HepG2 (cell line): Measurements from ENCODE around the gene PCDHAC1. TPM values are rescaled to one million over a fixed set of nuclear protein-coding genes. Genes with fewer than 3 reads are reported as not detected.

ENCODE experiments used
- ATAC-seq: fragments of 200-7000 bp; cut with Tn5 transposase; 3 replicates; pipeline ENCODE4 v1.9.1; 2020; ENCODE audit warnings: mild to moderate bottlenecking, moderate library complexity
- Bru-seq: library from RNA; stranded (reverse); fragments of 400-500 nt; gene quantifications from one replicate; lab custom pipeline; 2021; lab: Mats Ljungman, UMichigan
- BruChase-seq, 2 experiments: library from RNA; stranded (reverse); fragments of 400-500 nt; gene quantifications; one replicate each; lab custom pipeline; 2021; lab: Mats Ljungman, UMichigan
- BruUV-seq: library from RNA; stranded (reverse); fragments of 400-500 nt; replicated peaks from 2 replicates; lab custom pipeline; 2021; lab: Mats Ljungman, UMichigan
- CTCF ChIA-PET: fragments of 300-600 bp; formaldehyde crosslinking; extraction: SDS; loops from one replicate; lab custom pipeline; 2021; ENCODE audit warnings: low total read pairs, inconsistent platforms, low intra/inter-chr PET ratio; lab: Yijun Ruan, JAX
- POLR2A ChIA-PET: fragments of 350-600 bp; sonication (Branson Sonifier 250); formaldehyde crosslinking; loops from one replicate; lab custom pipeline; 2020; ENCODE audit warnings: antibody characterized with exemption, inconsistent platforms; lab: Yijun Ruan, JAX
- DNase-seq: peaks from one replicate; pipeline ENCODE4 v3.0.0-alpha.2; 2015; ENCODE audit warnings: low spot score
- FAIRE-seq: peaks from 3 replicates; lab custom pipeline; 2011; peaks lifted over from hg19 to GRCh38; lab: Jason Lieb, UNC
- H2AFZ ChIP-seq: one replicate; pipeline ENCODE4 v1.6.1; 2011; ENCODE audit warnings: low read length, inconsistent platforms
- H3K27ac ChIP-seq: fragments of 300-600 bp; 3 replicates; pipeline ENCODE4 v1.8.0; 2011; ENCODE audit warnings: mixed run types, mild to moderate bottlenecking, mixed read lengths, low read length, inconsistent platforms; ENCODE audit not compliant: insufficient read depth; ENCODE audit errors: extremely low read length
- H3K27me3 ChIP-seq, 2 experiments: fragments of 200-600 bp in 1 of 2; 2 replicates in 1 of 2; 3 replicates in 1 of 2; pipeline versions ENCODE4 v1.6.0 to v1.8.0; 2011; ENCODE audit warnings: low read length in 2 of 2, mild to moderate bottlenecking in 2 of 2, moderate library complexity in 2 of 2, inconsistent platforms in 1 of 2; ENCODE audit not compliant: insufficient read depth in 2 of 2, control insufficient read depth in 1 of 2
- H3K36me3 ChIP-seq, 2 experiments: fragments of 200-600 bp in 1 of 2; replicated peaks in 1 of 2; 2 replicates in 1 of 2; 3 replicates in 1 of 2; pipeline versions ENCODE4 v1.5.1 to v1.8.0; 2011; ENCODE audit warnings: low read length in 2 of 2, inconsistent platforms in 1 of 2; ENCODE audit not compliant: insufficient read depth in 2 of 2, control insufficient read depth in 1 of 2
- H3K4me1 ChIP-seq: 2 replicates; pipeline ENCODE4 v1.5.1; 2012; ENCODE audit warnings: low read length, inconsistent platforms; ENCODE audit not compliant: insufficient read depth
- H3K4me2 ChIP-seq: 2 replicates; pipeline ENCODE4 v1.6.0; 2011; ENCODE audit warnings: low read depth, low read length, inconsistent platforms
- H3K4me3 ChIP-seq, 3 experiments: fragments of 200-600 bp in 1 of 3; sonication (generic), shearing (Covaris generic) in 1 of 3; replicated peaks in 1 of 3; 2 replicates each; pipeline ENCODE4 v1.5.1; 2011 to 2016; ENCODE audit warnings: low read length in 3 of 3, inconsistent platforms in 2 of 3, low read depth in 2 of 3, mild to moderate bottlenecking in 2 of 3, control low read depth in 1 of 3, mixed read lengths in 1 of 3; ENCODE audit not compliant: insufficient read depth in 1 of 3
- H3K79me2 ChIP-seq: one replicate; pipeline ENCODE4 v1.6.1; 2011; ENCODE audit warnings: low read length, inconsistent platforms; ENCODE audit not compliant: insufficient read depth
- H3K9ac ChIP-seq: 2 replicates; pipeline ENCODE4 v1.6.0; 2011; ENCODE audit warnings: mild to moderate bottlenecking, low read depth, low read length, inconsistent platforms; ENCODE audit not compliant: insufficient read depth
- H3K9me3 ChIP-seq: 2 replicates; pipeline ENCODE4 v1.5.1; 2012; ENCODE audit warnings: mild to moderate bottlenecking, low read length
- H4K20me1 ChIP-seq: 2 replicates; pipeline ENCODE4 v1.6.0; 2011; ENCODE audit warnings: inconsistent platforms, mild to moderate bottlenecking, low read length, moderate library complexity; ENCODE audit not compliant: insufficient read depth
- BHLHE40 ChIP-seq: IDR thresholded peaks from 2 replicates; pipeline ENCODE4 v1.6.1; 2011; ENCODE audit warnings: low read length, improper control_type of control experiment
- CENPBD1 ChIP-seq: sonication (generic); formaldehyde crosslinking; IDR thresholded peaks from 2 replicates; pipeline ENCODE4 v1.8.0; 2022; ENCODE audit warnings: missing genetic modification reagents, low read depth, mild to moderate bottlenecking, borderline replicate concordance
- CHD2 ChIP-seq: IDR thresholded peaks from 2 replicates; pipeline ENCODE4 v1.6.1; 2011; ENCODE audit warnings: low read depth, low read length, improper control_type of control experiment
- DNMT1 ChIP-seq: sonication (generic); formaldehyde crosslinking; IDR thresholded peaks from 2 replicates; pipeline ENCODE4 v1.5.1; 2020; ENCODE audit warnings: mild to moderate bottlenecking, missing genetic modification reagents
- HHEX ChIP-seq: IDR thresholded peaks from 2 replicates; pipeline ENCODE4 v1.6.1; 2016; ENCODE audit warnings: control low read depth
- KDM4B ChIP-seq: sonication (generic); formaldehyde crosslinking; IDR thresholded peaks from 2 replicates; pipeline ENCODE4 v1.4.0; 2020; ENCODE audit warnings: missing genetic modification reagents
- LRRFIP1 ChIP-seq: sonication (generic); formaldehyde crosslinking; conservative IDR thresholded peaks from 2 replicates; pipeline ENCODE4 v1.4.0; 2020; ENCODE audit warnings: missing genetic modification reagents
- MED1 ChIP-seq: sonication (generic); formaldehyde crosslinking; IDR thresholded peaks from 2 replicates; pipeline ENCODE4 v1.4.0; 2020; ENCODE audit warnings: missing genetic modification reagents
- POLR2AphosphoS5 ChIP-seq: IDR thresholded peaks from 2 replicates; pipeline ENCODE4 v1.6.1; 2012; ENCODE audit warnings: low read depth, low read length
- RORA ChIP-seq: sonication (generic); formaldehyde crosslinking; IDR thresholded peaks from 2 replicates; pipeline ENCODE4 v1.5.0; 2020; ENCODE audit warnings: mild to moderate bottlenecking, missing genetic modification reagents, moderate library complexity
- SAP130 ChIP-seq: IDR thresholded peaks from 2 replicates; pipeline ENCODE4 v1.6.1; 2016; ENCODE audit warnings: low read depth
- SMAD9 ChIP-seq: sonication (generic); formaldehyde crosslinking; IDR thresholded peaks from 2 replicates; pipeline ENCODE4 v1.5.1; 2020; ENCODE audit warnings: mild to moderate bottlenecking, missing genetic modification reagents
- SOX6 ChIP-seq, 2 experiments: fragments of 450-650 bp in 1 of 2; sonication (generic) in 1 of 2; formaldehyde crosslinking in 1 of 2; IDR thresholded peaks; 2 replicates each; pipeline versions ENCODE4 v1.4.0 to v1.6.1; 2017 to 2020; ENCODE audit warnings: antibody characterized with exemption in 1 of 2, mild to moderate bottlenecking in 1 of 2, missing genetic modification reagents in 1 of 2
- SP140L ChIP-seq: sonication (generic); formaldehyde crosslinking; IDR thresholded peaks from 2 replicates; pipeline ENCODE4 v1.4.0; 2020; ENCODE audit warnings: missing genetic modification reagents, borderline replicate concordance
- ZFP36L2 ChIP-seq: sonication (generic); formaldehyde crosslinking; IDR thresholded peaks from 2 replicates; pipeline ENCODE4 v1.4.0; 2020; ENCODE audit warnings: missing genetic modification reagents
- ZIK1 ChIP-seq: sonication (generic); formaldehyde crosslinking; IDR thresholded peaks from 2 replicates; pipeline ENCODE4 v1.5.0; 2020; ENCODE audit warnings: mild to moderate bottlenecking, low read depth, missing genetic modification reagents, borderline replicate concordance
- ZNF329 ChIP-seq: sonication (generic); formaldehyde crosslinking; IDR thresholded peaks from 2 replicates; pipeline ENCODE4 v1.9.0; 2021; ENCODE audit warnings: low read depth, mild to moderate bottlenecking, missing genetic modification reagents
- ZNF724P ChIP-seq: sonication (generic); formaldehyde crosslinking; IDR thresholded peaks from 2 replicates; pipeline ENCODE4 v1.8.0; 2022; ENCODE audit warnings: missing genetic modification reagents, borderline replicate concordance
- ZSCAN25 ChIP-seq: sonication (generic); formaldehyde crosslinking; IDR thresholded peaks from 2 replicates; pipeline ENCODE4 v1.8.0; 2022; ENCODE audit warnings: mild to moderate bottlenecking, missing genetic modification reagents
- WGBS: methylation state at CpG from one replicate; pipeline ENCODE4 v1.1.6; 2017; ENCODE audit warnings: low lambda C conversion rate; 5-methylcytosine and 5-hydroxymethylcytosine counted together
- in situ Hi-C: cut with HindIII; loops from 2 replicates; pipeline ENCODE4 v1.10.0; 2017; ENCODE audit warnings: low pct_unique_long_range_greater_than_20kb; ENCODE audit not compliant: extremely low pct_ligation_motif_present
- intact Hi-C: fragments of 100-400 bp; cut with micrococcal nuclease; formaldehyde crosslinking; loops from one replicate; pipeline ENCODE4 v1.10.0; 2022; ENCODE audit not compliant: unreplicated experiment
- long read RNA-seq, 2 experiments: library from RNA in 1 of 2; library from polyadenylated mRNA in 1 of 2; stranded (forward) in 1 of 2; unstranded in 1 of 2; transcript quantifications; one replicate each; pipeline ENCODE4 v2.0.0, GENCODE V29; 2019 to 2022
- polyA minus RNA-seq, 3 experiments: library from RNA; depleted of rRNA, polyadenylated mRNA; stranded (reverse); fragments of >200 nt; gene quantifications; 2 replicates each; pipeline ENCODE4 v1.2.3, GENCODE V29; 2011; ENCODE audit warnings: low replicate concordance in 1 of 3
- polyA plus RNA-seq, 8 experiments: library from polyadenylated mRNA; depleted of rRNA in 3 of 8; stranded (reverse) in 7 of 8; unstranded in 1 of 8; fragments of >200 nt; fragmentation: Illumina TruSeq in 4 of 8; extraction: Trizol in 4 of 8; gene quantifications; 2 replicates each; pipeline versions ENCODE4 v1.2.1 to v1.2.3, GENCODE V29; 2011 to 2016; ENCODE audit warnings: low read depth in 4 of 8, missing spikeins in 1 of 8, mixed read lengths in 1 of 8; ENCODE audit not compliant: insufficient read depth in 1 of 8
- total RNA-seq, 5 experiments: library from RNA; depleted of rRNA; stranded (reverse); fragments of >200 nt; fragmentation: Illumina TruSeq; extraction: Trizol; gene quantifications; 2 replicates each; pipeline ENCODE4 v1.2.3, GENCODE V29; 2016; ENCODE audit warnings: low read depth in 1 of 5

PCDHAC1 gene
- total RNA-seq (2016; rRNA removed; fragmentation: Illumina TruSeq; extraction: Trizol) (0.04 TPM in 1 of 2 replicates, not detected in the other), polyA plus RNA-seq (2011; rRNA removed) (0.03 TPM in 1 of 2 replicates, not detected in the other), polyA minus RNA-seq (2011; rRNA and poly(A)+ RNA removed; ENCODE audit: low replicate concordance) (0.32 TPM in 1 of 2 replicates, not detected in the other), Bru-seq, nascent RNA (not detected), BruChase-seq, experiment 1, labeled RNA remaining after a 6-hour chase (percentile 14 among the genes with signal in this experiment), BruChase-seq, experiment 2, labeled RNA remaining after a 2-hour chase (percentile 24 among the genes with signal in this experiment)
- total RNA-seq (2016; cell fraction: cytosol; rRNA removed; fragmentation: Illumina TruSeq; extraction: Trizol; ENCODE audit: low read depth), result not detected in 2 replicates
- 0.04 TPM in 1 of 2 replicates, not detected in the other for total RNA-seq (2016; cell fraction: insoluble cytoplasmic fraction; rRNA removed; fragmentation: Illumina TruSeq; extraction: Trizol)
- total RNA-seq (2016; cell fraction: membrane; rRNA removed; fragmentation: Illumina TruSeq; extraction: Trizol), result not detected in 2 replicates
- total RNA-seq (2016; cell fraction: nucleus; rRNA removed; fragmentation: Illumina TruSeq; extraction: Trizol), result 0.13 and 0.16 TPM in 2 replicates
- not detected in 2 replicates for polyA plus RNA-seq (2011; cell fraction: cytosol; rRNA removed)
- polyA plus RNA-seq (2011; cell fraction: nucleus; rRNA removed), result 0.05 TPM in 1 of 2 replicates, not detected in the other
- not detected in 2 replicates for polyA plus RNA-seq (2012)
- not detected in 2 replicates for polyA plus RNA-seq (2016; cell fraction: cytosol; fragmentation: Illumina TruSeq; extraction: Trizol; ENCODE audit: low read depth)
- polyA plus RNA-seq (2016; cell fraction: insoluble cytoplasmic fraction; fragmentation: Illumina TruSeq; extraction: Trizol; ENCODE audit: low read depth), result not detected in 2 replicates
- not detected in 2 replicates for polyA plus RNA-seq (2016; cell fraction: membrane; fragmentation: Illumina TruSeq; extraction: Trizol; ENCODE audit: low read depth)
- not detected in 2 replicates for polyA plus RNA-seq (2016; cell fraction: nucleus; fragmentation: Illumina TruSeq; extraction: Trizol; ENCODE audit: insufficient read depth, low read depth)
- polyA minus RNA-seq (2011; cell fraction: cytosol; rRNA and poly(A)+ RNA removed), result not detected in 2 replicates
- 0.12 and 0.13 TPM in 2 replicates for polyA minus RNA-seq (2011; cell fraction: nucleus; rRNA and poly(A)+ RNA removed)
- long read RNA-seq, experiment 1, result 0 reads
- long read RNA-seq, experiment 2, result 0 reads

- no peak within 1 kb of the TSS for H3K27ac ChIP-seq
- CTCF ChIA-PET, result no interaction called here
Observed at GRCh38 chr5:140925806-140926442, at the start of gene PCDHAC1. TSS of gene PCDHAC1 (plus strand) at chr5:140926299. CDS start at chr5:140926893, 594 bp downstream.

More at GRCh38 chr5:140925806-140926442, at the start of gene PCDHAC1:
- H3K4me3 ChIP-seq, result no peak within 1 kb of the TSS
- no peak within 1 kb of the TSS for H2AFZ ChIP-seq
- H3K9ac ChIP-seq, result no peak within 1 kb of the TSS
- H3K79me2 ChIP-seq, result no peaks in the 10 kb centered on the region
- intact Hi-C loops, result no loop called here
- H4K20me1 ChIP-seq, result no peaks in the 10 kb centered on the region
- TF ChIP-seq ZFP36L2 (CRISPR knock-in tag), result no peak
- TF ChIP-seq CHD2, result no peak
- TF ChIP-seq ZNF329 (CRISPR knock-in tag), result no peak
- TF ChIP-seq ZIK1 (CRISPR knock-in tag), result no peak
- no peak for TF ChIP-seq SOX6 (IDR thresholded peaks at IDR 0.05)
- TF ChIP-seq SOX6 (CRISPR knock-in tag; IDR thresholded peaks at IDR 0.05), result no peak
- TF ChIP-seq ZSCAN25, result no peak
- TF ChIP-seq SAP130 (CRISPR knock-in tag), result no peak
- TF ChIP-seq LRRFIP1, result no peak
- no peak for TF ChIP-seq ZNF724P (CRISPR knock-in tag)
- TF ChIP-seq MED1 (CRISPR knock-in tag), result no peak
- no peak for TF ChIP-seq RORA
- no peak for TF ChIP-seq BHLHE40
- no peak for TF ChIP-seq KDM4B (CRISPR knock-in tag)
- TF ChIP-seq HHEX (CRISPR knock-in tag), result no peak
- no peak for TF ChIP-seq SMAD9 (CRISPR knock-in tag)
- no peak for TF ChIP-seq DNMT1 (CRISPR knock-in tag)
- TF ChIP-seq CENPBD1 (CRISPR knock-in tag), result no peak
- TF ChIP-seq POLR2AphosphoS5, result no peak
- no peak for TF ChIP-seq SP140L (CRISPR knock-in tag)
- no TSS peak for BruUV-seq
- DNase-seq (no peak), ATAC-seq (no peak), FAIRE-seq (no peak)
- peaks cover 2 to 17% of the 10 kb centered on the region in 2 experiments; a peak in 3 of 5 replicates for H3K27me3 ChIP-seq
- POLR2A ChIA-PET, result no interaction called here
- H3K4me1 ChIP-seq, result no peaks in the 10 kb centered on the region
- H3K4me2 ChIP-seq, result no peak within 1 kb of the TSS
- H3K36me3 ChIP-seq, result no peaks in the 10 kb centered on the region
- 74% methylated on average over 40 of the region's 41 CpGs for WGBS
- in situ Hi-C loops, result no loop called here
- no peaks in the 10 kb centered on the region for H3K9me3 ChIP-seq
